ENCODE data around the gene TMEM88. TPM values are rescaled to one million over a fixed set of nuclear protein-coding genes. Genes with fewer than 3 reads are reported as not detected.

TMEM88 gene
- total RNA-seq, 1 donor from 2014 or later: 33.7 TPM

GRCh38 chr17:7867881-7868329, 13.0 kb downstream of the TMEM88 start:
- Histone ChIP-seq H3K27me3 (ENCODE audit: insufficient read depth, low read length) (no peaks in the 10 kb centered on the region), H3K9ac (ENCODE audit: low read length) (no peak overlapping the region), H3K79me2 (ENCODE audit: insufficient read depth, low read length) (peaks cover 5% of the 10 kb centered on the region), H4K20me1 (ENCODE audit: insufficient read depth, low read length) (peaks cover 5% of the 10 kb centered on the region), H2AFZ (ENCODE audit: low read depth, low read length) (no peak overlapping the region), H3K9me3 (ENCODE audit: insufficient read depth, low read depth, low read length) (no peaks in the 10 kb centered on the region), H3K27ac (ENCODE audit: low read depth, low read length) (no peak overlapping the region), H3K4me2 (ENCODE audit: low read length) (no peak overlapping the region), H3K36me3 (ENCODE audit: insufficient read depth, low read length) (peaks cover 6% of the 10 kb centered on the region), H3K4me3 (ENCODE audit: insufficient read depth, low read depth, low read length) (no peak overlapping the region), H3K4me1 (ENCODE audit: insufficient read depth, low read length) (no peaks in the 10 kb centered on the region)
- Mint-ChIP-seq H3K36me3 (ENCODE audit: low read depth, unreplicated experiment) (peaks cover 18% of the 10 kb centered on the region), H3K27me3 (ENCODE audit: low read depth, unreplicated experiment) (no peaks in the 10 kb centered on the region), H3K4me1 (ENCODE audit: low read depth, unreplicated experiment) (peaks cover under 1% of the 10 kb centered on the region), H3K4me3 (ENCODE audit: unreplicated experiment) (no peak overlapping the region), H3K9me3 (ENCODE audit: unreplicated experiment) (no peaks in the 10 kb centered on the region), H3K27ac (ENCODE audit: unreplicated experiment) (no peak overlapping the region)
- no peak for DNase-seq (ENCODE audit: low read depth)
- FAIRE-seq: no peak
- TF ChIP-seq, protein P1, sequence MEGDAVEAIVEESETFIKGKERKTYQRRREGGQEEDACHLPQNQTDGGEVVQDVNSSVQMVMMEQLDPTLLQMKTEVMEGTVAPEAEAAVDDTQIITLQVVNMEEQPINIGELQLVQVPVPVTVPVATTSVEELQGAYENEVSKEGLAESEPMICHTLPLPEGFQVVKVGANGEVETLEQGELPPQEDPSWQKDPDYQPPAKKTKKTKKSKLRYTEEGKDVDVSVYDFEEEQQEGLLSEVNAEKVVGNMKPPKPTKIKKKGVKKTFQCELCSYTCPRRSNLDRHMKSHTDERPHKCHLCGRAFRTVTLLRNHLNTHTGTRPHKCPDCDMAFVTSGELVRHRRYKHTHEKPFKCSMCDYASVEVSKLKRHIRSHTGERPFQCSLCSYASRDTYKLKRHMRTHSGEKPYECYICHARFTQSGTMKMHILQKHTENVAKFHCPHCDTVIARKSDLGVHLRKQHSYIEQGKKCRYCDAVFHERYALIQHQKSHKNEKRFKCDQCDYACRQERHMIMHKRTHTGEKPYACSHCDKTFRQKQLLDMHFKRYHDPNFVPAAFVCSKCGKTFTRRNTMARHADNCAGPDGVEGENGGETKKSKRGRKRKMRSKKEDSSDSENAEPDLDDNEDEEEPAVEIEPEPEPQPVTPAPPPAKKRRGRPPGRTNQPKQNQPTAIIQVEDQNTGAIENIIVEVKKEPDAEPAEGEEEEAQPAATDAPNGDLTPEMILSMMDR (IDR thresholded peaks at IDR 0.05; ENCODE audit: insufficient read depth, low read depth, low read length): no peak
- TF ChIP-seq EZH2 (IDR thresholded peaks at IDR 0.05; ENCODE audit: insufficient read depth, low read length): no peak

DNA sequence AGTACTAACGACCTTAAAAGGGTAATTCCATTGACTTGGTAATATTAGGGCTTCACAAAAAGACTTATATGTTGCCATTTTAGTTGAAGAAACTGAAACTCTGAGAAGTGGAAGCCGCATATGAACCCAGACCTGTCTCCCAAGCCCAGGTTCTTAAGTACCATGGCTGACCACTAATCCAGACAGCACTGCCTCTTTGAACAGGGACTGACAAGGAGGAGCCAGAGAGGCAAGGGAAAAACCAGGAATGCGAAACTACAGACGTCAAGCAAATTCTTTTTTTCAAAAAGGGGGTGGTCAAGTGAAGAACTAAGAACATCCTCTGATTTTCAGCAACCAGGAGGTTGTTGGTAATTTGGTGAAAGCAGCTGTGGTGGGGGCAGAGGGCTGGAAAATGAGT, 18.2 kb downstream of the TMEM88 start:
- H3K36me3 Mint-ChIP-seq (ENCODE audit: low read depth, unreplicated experiment): peaks cover 15% of the 10 kb centered on the region
- no peak for DNase-seq (ENCODE audit: low read depth)
- Histone ChIP-seq H3K4me1 (ENCODE audit: insufficient read depth, low read length) (no peaks in the 10 kb centered on the region), H3K36me3 (ENCODE audit: insufficient read depth, low read length) (no peaks in the 10 kb centered on the region), H3K9ac (ENCODE audit: low read length) (no peak overlapping the region), H4K20me1 (ENCODE audit: insufficient read depth, low read length) (no peaks in the 10 kb centered on the region), H3K79me2 (ENCODE audit: insufficient read depth, low read length) (no peaks in the 10 kb centered on the region), H3K4me3 (ENCODE audit: insufficient read depth, low read depth, low read length) (no peak overlapping the region), H3K27ac (ENCODE audit: low read depth, low read length) (no peak overlapping the region), H3K27me3 (ENCODE audit: insufficient read depth, low read length) (no peaks in the 10 kb centered on the region), H3K4me2 (ENCODE audit: low read length) (no peak overlapping the region), H3K9me3 (ENCODE audit: insufficient read depth, low read depth, low read length) (no peaks in the 10 kb centered on the region), H2AFZ (ENCODE audit: low read depth, low read length) (no peak overlapping the region)
- no peaks in the 10 kb centered on the region for H3K9me3 Mint-ChIP-seq (ENCODE audit: unreplicated experiment)
- peak overlapping the region; percentile 18 for H3K4me3 Mint-ChIP-seq (ENCODE audit: unreplicated experiment)
- peaks cover 7% of the 10 kb centered on the region for H3K4me1 Mint-ChIP-seq (ENCODE audit: low read depth, unreplicated experiment)
- no peaks in the 10 kb centered on the region for H3K27me3 Mint-ChIP-seq (ENCODE audit: low read depth, unreplicated experiment)
- peak overlapping the region; percentile 64 for H3K27ac Mint-ChIP-seq (ENCODE audit: unreplicated experiment)
- TF ChIP-seq, protein P1 (IDR thresholded peaks at IDR 0.05; ENCODE audit: insufficient read depth, low read depth, low read length): no peak
- no peak for TF ChIP-seq EZH2 (IDR thresholded peaks at IDR 0.05; ENCODE audit: insufficient read depth, low read length)
- FAIRE-seq: no peak

GRCh38 chr17:7875804-7876370, 21.0 kb downstream of the TMEM88 start:
- Histone ChIP-seq H3K4me2 (ENCODE audit: low read length) (no peak overlapping the region), H3K27ac (ENCODE audit: low read depth, low read length) (no peak overlapping the region), H2AFZ (ENCODE audit: low read depth, low read length) (no peak overlapping the region), H3K9ac (ENCODE audit: low read length) (no peak overlapping the region), H3K4me3 (ENCODE audit: insufficient read depth, low read depth, low read length) (no peak overlapping the region), H3K4me1 (ENCODE audit: insufficient read depth, low read length) (no peaks in the 10 kb centered on the region), H3K9me3 (ENCODE audit: insufficient read depth, low read depth, low read length) (no peaks in the 10 kb centered on the region), H3K36me3 (ENCODE audit: insufficient read depth, low read length) (peaks cover 8% of the 10 kb centered on the region), H4K20me1 (ENCODE audit: insufficient read depth, low read length) (no peaks in the 10 kb centered on the region), H3K27me3 (ENCODE audit: insufficient read depth, low read length) (no peaks in the 10 kb centered on the region), H3K79me2 (ENCODE audit: insufficient read depth, low read length) (no peaks in the 10 kb centered on the region)
- H3K4me1 Mint-ChIP-seq (ENCODE audit: low read depth, unreplicated experiment): peaks cover 7% of the 10 kb centered on the region
- no peak overlapping the region for H3K27ac Mint-ChIP-seq (ENCODE audit: unreplicated experiment)
- H3K27me3 Mint-ChIP-seq (ENCODE audit: low read depth, unreplicated experiment): no peaks in the 10 kb centered on the region
- FAIRE-seq (no peak), DNase-seq (ENCODE audit: low read depth) (no peak)
- no peaks in the 10 kb centered on the region for H3K9me3 Mint-ChIP-seq (ENCODE audit: unreplicated experiment)
- TF ChIP-seq, protein P1 (IDR thresholded peaks at IDR 0.05; ENCODE audit: insufficient read depth, low read depth, low read length): no peak
- TF ChIP-seq EZH2 (IDR thresholded peaks at IDR 0.05; ENCODE audit: insufficient read depth, low read length): no peak
- no peak overlapping the region for H3K4me3 Mint-ChIP-seq (ENCODE audit: unreplicated experiment)
- H3K36me3 Mint-ChIP-seq (ENCODE audit: low read depth, unreplicated experiment): peaks cover 8% of the 10 kb centered on the region
